Hepatocyte (in vitro differentiated cells): Measurements from ENCODE around the gene UNC13A.

Experiments
- EZH2phosphoT487 ChIP-seq: fragments of 200-600 bp; sonication (generic); IDR thresholded peaks from one replicate; pipeline ENCODE4 v1.6.1; 2018; ENCODE audit warnings: antibody characterized with exemption, mild to moderate bottlenecking, low read depth, moderate library complexity; ENCODE audit not compliant: unreplicated experiment, severe bottlenecking
- TF ChIP-seq, protein P1 (sequence below): fragments of 200-600 bp; sonication (generic); IDR thresholded peaks from 2 replicates; pipeline ENCODE4 v1.5.1; 2016; ENCODE audit warnings: antibody characterized with exemption, mild to moderate bottlenecking; ENCODE audit not compliant: poor library complexity

DNA sequence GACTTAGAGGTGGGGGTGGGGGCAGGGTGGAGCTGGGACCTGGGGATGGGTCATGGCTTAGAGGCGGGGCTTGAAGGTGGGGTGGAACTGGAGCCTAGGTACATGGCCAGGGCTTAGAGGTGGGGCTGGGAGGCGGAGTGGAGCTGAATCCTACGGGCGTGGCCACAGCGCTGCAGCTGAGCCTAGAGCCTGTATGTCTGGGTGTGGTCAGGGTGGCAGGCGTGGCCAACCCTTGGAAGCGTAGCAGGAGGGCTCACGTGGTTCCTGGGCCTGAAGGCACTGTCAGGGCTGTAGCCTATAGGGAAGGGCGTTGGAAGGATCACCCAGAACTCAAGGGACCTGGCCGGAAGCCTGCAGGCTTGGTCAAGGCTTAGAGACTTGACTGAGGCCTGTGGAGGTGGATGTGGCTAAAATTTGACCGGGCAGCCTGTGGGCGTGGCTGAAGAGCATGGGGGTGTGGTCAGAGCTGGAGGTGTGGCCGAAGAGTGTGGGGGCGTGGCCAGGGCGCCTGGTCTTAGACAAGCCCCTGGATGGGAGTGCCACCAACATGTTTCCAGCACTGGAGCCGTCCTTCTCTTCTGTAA, 108.4 kb downstream of the UNC13A start:
- TF ChIP-seq, protein P1, sequence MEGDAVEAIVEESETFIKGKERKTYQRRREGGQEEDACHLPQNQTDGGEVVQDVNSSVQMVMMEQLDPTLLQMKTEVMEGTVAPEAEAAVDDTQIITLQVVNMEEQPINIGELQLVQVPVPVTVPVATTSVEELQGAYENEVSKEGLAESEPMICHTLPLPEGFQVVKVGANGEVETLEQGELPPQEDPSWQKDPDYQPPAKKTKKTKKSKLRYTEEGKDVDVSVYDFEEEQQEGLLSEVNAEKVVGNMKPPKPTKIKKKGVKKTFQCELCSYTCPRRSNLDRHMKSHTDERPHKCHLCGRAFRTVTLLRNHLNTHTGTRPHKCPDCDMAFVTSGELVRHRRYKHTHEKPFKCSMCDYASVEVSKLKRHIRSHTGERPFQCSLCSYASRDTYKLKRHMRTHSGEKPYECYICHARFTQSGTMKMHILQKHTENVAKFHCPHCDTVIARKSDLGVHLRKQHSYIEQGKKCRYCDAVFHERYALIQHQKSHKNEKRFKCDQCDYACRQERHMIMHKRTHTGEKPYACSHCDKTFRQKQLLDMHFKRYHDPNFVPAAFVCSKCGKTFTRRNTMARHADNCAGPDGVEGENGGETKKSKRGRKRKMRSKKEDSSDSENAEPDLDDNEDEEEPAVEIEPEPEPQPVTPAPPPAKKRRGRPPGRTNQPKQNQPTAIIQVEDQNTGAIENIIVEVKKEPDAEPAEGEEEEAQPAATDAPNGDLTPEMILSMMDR: no peak
- TF ChIP-seq EZH2phosphoT487: no peak
